Measurements from ENCODE around the gene MINDY2. TPM values are rescaled to one million over a fixed set of nuclear protein-coding genes. Genes with fewer than 3 reads are reported as not detected.
A peak's percentile ranks its signal among the peaks of the same experiment; 100 is the strongest.
"Not testable (repeated sequence)": the region's sequence is repeated elsewhere in the genome, so short reads cannot be mapped to it uniquely, and the experiment has no call there.

Gene MINDY2
- total and polyA plus RNA-seq, 2 donors (not counting 1 experiment from before 2014, with no cell fraction given): 21.1 to 22.3 TPM

DNA sequence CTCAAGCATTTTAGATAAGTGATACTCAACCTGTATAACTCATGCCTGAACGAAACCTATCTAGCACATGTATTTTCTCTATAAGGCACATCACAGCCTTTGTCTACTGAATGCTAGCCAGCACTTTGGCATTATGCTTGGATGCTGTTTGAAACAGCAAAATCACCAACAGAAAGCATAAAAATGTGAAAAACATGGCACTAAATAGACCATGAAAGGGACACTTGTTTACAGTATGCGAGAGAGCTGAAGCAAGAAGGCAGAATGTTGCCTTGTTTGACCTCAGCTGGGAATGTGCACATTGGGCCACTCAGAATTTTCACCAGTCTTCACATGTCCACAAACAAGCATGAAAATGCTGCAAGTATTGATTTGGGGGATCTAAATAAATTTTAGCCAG, 59.5 kb downstream of the MINDY2 start:
- Histone ChIP-seq H3K4me3 (replicated peaks in 1 of 4; ENCODE audit: control extremely low read depth in 1 of 4, insufficient read depth in 1 of 4, low read depth in 3 of 4, low read length in 4 of 4) (no peak overlapping the region), H3K27me3 (ENCODE audit: control insufficient read depth, insufficient read depth, low read length) (no peaks in the 10 kb centered on the region), H3K9me3 (ENCODE audit: control insufficient read depth, insufficient read depth, low read depth, low read length) (no peaks in the 10 kb centered on the region), H3K27ac (ENCODE audit: insufficient read depth, low read length) (no peak overlapping the region), H3K9ac (ENCODE audit: insufficient read depth, low read length) (no peak overlapping the region), H2AFZ (ENCODE audit: low read length) (no peak overlapping the region), H4K20me1 (ENCODE audit: control insufficient read depth, extremely low read depth, insufficient read depth, low read length) (peaks cover 1% of the 10 kb centered on the region), H3K4me2 (ENCODE audit: extremely low read depth, insufficient read depth, low read length) (no peak overlapping the region), H3K36me3 (ENCODE audit: control insufficient read depth, insufficient read depth, low read length) (no peaks in the 10 kb centered on the region), H3K4me1 (ENCODE audit: control insufficient read depth, extremely low read depth, insufficient read depth, low read length) (no peaks in the 10 kb centered on the region), H3K79me2 (ENCODE audit: control insufficient read depth, insufficient read depth, low read length) (no peaks in the 10 kb centered on the region)
- DNase-seq (ENCODE audit: low read depth in 2 of 2): peak in 1 of 2 donors; percentile 8
- no peak for TF ChIP-seq EZH2 (IDR thresholded peaks at IDR 0.05; ENCODE audit: low read length, missing control alignments)
- TF ChIP-seq, protein P1, sequence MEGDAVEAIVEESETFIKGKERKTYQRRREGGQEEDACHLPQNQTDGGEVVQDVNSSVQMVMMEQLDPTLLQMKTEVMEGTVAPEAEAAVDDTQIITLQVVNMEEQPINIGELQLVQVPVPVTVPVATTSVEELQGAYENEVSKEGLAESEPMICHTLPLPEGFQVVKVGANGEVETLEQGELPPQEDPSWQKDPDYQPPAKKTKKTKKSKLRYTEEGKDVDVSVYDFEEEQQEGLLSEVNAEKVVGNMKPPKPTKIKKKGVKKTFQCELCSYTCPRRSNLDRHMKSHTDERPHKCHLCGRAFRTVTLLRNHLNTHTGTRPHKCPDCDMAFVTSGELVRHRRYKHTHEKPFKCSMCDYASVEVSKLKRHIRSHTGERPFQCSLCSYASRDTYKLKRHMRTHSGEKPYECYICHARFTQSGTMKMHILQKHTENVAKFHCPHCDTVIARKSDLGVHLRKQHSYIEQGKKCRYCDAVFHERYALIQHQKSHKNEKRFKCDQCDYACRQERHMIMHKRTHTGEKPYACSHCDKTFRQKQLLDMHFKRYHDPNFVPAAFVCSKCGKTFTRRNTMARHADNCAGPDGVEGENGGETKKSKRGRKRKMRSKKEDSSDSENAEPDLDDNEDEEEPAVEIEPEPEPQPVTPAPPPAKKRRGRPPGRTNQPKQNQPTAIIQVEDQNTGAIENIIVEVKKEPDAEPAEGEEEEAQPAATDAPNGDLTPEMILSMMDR (conservative IDR thresholded peaks at IDR 0.05 in 1 of 2, IDR thresholded peaks at IDR 0.05 in 1 of 2; ENCODE audit: low read depth in 1 of 2, low read length in 2 of 2): no peak

DNA sequence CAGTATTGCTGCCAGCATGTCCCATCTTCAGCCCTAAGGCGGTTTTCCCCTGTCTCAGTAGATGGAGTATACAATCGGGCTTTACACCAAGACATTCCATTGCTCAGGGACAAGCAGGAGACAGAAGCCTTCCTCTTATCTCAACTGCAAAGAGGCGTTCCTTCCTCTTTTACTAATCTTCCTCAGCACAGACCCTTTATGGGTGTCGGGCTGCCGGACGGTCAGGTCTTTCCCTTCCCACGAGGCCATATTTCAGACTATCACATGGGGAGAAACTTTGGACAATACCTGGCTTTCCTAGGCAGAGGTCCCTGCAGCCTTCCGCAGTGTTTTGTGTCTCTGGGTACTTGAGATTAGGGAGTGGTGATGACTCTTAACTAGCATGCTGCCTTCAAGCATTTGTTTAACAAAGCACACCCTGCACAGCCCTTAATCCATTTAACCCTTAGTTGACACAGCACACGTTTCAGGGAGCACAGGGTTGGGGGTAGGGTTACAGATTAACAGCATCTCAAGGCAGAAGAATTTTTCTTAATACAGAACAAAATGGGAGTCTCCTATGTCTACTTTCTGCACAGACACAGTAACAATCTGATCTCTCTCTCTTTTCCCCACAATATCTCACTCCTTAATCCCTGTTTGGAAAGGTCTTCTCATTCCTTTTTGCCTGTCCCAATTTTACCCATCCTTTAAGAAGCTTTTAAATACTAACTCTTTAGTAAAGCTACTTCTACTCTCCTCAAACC, 62.8 kb downstream of the MINDY2 start:
- not testable (repeated sequence) for H3K9me3 ChIP-seq (ENCODE audit: control insufficient read depth, insufficient read depth, low read depth, low read length); H2AFZ ChIP-seq (ENCODE audit: low read length); H3K9ac ChIP-seq (ENCODE audit: insufficient read depth, low read length); H3K27me3 ChIP-seq (ENCODE audit: control insufficient read depth, insufficient read depth, low read length); H3K36me3 ChIP-seq (ENCODE audit: control insufficient read depth, insufficient read depth, low read length); H3K4me2 ChIP-seq (ENCODE audit: extremely low read depth, insufficient read depth, low read length); H4K20me1 ChIP-seq (ENCODE audit: control insufficient read depth, extremely low read depth, insufficient read depth, low read length); H3K4me1 ChIP-seq (ENCODE audit: control insufficient read depth, extremely low read depth, insufficient read depth, low read length); H3K4me3 ChIP-seq (replicated peaks in 1 of 4; ENCODE audit: control extremely low read depth in 1 of 4, insufficient read depth in 1 of 4, low read depth in 3 of 4, low read length in 4 of 4); H3K79me2 ChIP-seq (ENCODE audit: control insufficient read depth, insufficient read depth, low read length); H3K27ac ChIP-seq (ENCODE audit: insufficient read depth, low read length)
- DNase-seq (ENCODE audit: low read depth in 2 of 2): peak in 1 of 2 donors; percentile 1

DNA sequence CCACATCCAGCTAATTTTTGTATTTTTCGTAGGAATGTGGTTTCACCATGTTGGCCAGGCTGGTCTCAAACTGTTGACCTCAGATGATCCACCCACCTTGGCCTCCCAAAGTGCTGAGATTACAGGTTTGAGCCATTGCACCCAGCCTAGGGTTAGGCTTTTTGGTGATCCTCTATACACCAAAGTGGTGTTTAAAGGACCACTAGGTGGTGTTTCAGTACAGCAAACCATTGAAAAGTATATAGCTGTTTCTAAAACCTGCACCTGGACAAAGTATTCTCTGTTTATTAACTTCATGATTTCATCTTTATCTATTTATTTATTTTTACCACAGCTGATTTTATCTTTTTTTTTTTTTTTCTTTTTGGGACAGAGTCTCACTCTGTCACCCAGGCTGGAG, 68.4 kb downstream of the MINDY2 start:
- Histone ChIP-seq H3K27ac (ENCODE audit: insufficient read depth, low read length) (no peak overlapping the region), H2AFZ (ENCODE audit: low read length) (no peak overlapping the region), H3K4me3 (replicated peaks in 1 of 4; ENCODE audit: control extremely low read depth in 1 of 4, insufficient read depth in 1 of 4, low read depth in 3 of 4, low read length in 4 of 4) (no peak overlapping the region), H4K20me1 (ENCODE audit: control insufficient read depth, extremely low read depth, insufficient read depth, low read length) (peaks cover under 1% of the 10 kb centered on the region), H3K4me1 (ENCODE audit: control insufficient read depth, extremely low read depth, insufficient read depth, low read length) (no peaks in the 10 kb centered on the region), H3K27me3 (ENCODE audit: control insufficient read depth, insufficient read depth, low read length) (no peaks in the 10 kb centered on the region), H3K4me2 (ENCODE audit: extremely low read depth, insufficient read depth, low read length) (no peak overlapping the region), H3K36me3 (ENCODE audit: control insufficient read depth, insufficient read depth, low read length) (no peaks in the 10 kb centered on the region), H3K9ac (ENCODE audit: insufficient read depth, low read length) (no peak overlapping the region), H3K9me3 (ENCODE audit: control insufficient read depth, insufficient read depth, low read depth, low read length) (no peaks in the 10 kb centered on the region), H3K79me2 (ENCODE audit: control insufficient read depth, insufficient read depth, low read length) (no peaks in the 10 kb centered on the region)
- no peak for TF ChIP-seq EZH2 (IDR thresholded peaks at IDR 0.05; ENCODE audit: low read length, missing control alignments)
- TF ChIP-seq, protein P1 (conservative IDR thresholded peaks at IDR 0.05 in 1 of 2, IDR thresholded peaks at IDR 0.05 in 1 of 2; ENCODE audit: low read depth in 1 of 2, low read length in 2 of 2): peak; percentile 7 to 28
- DNase-seq (ENCODE audit: low read depth in 2 of 2): peak in 1 of 2 donors; percentile 8

Measured in fibroblast of lung (primary cell).